CD1c-positive myeloid dendritic cell (primary cell): ENCODE results near the gene CNR2.
"Not testable (repeated sequence)": the region's sequence is repeated elsewhere in the genome, so short reads cannot be mapped to it uniquely, and the experiment has no call there.

Source experiments
- DNase-seq: peaks from one replicate; pipeline ENCODE4 v3.0.0-alpha.2; 2016; ENCODE audit errors: extremely low spot score

The CNR2 gene

GRCh38 chr1:23916209-23917131, 3.3 kb upstream of the CNR2 start:
- DNase-seq: peak; percentile 84

GRCh38 chr1:23915466-23915865, 2.3 kb upstream of the CNR2 start:
- DNase-seq: no peak

GRCh38 chr1:23914921-23915320, 1.8 kb upstream of the CNR2 start:
- no peak for DNase-seq

GRCh38 chr1:23911921-23912320, 1.2 kb downstream of the CNR2 start:
- DNase-seq: no peak

GRCh38 chr1:23910553-23911246, 2.5 kb downstream of the CNR2 start:
- peak; percentile 44 for DNase-seq

GRCh38 chr1:23910144-23910543, 3.0 kb downstream of the CNR2 start:
- DNase-seq: no peak

- no peak for DNase-seq
Measured at GRCh38 chr1:23909412-23909811, 3.8 kb downstream of the CNR2 start.

GRCh38 chr1:23908453-23909341, 4.5 kb downstream of the CNR2 start:
- DNase-seq: peak; percentile 66

GRCh38 chr1:23906731-23907130, 6.4 kb downstream of the CNR2 start:
- no peak for DNase-seq

- no peak for DNase-seq
Measured at GRCh38 chr1:23905461-23906025, 7.6 kb downstream of the CNR2 start.

- no peak for DNase-seq
Measured at GRCh38 chr1:23904748-23905357, 8.3 kb downstream of the CNR2 start.

- no peak for DNase-seq
Measured at GRCh38 chr1:23903754-23904153, 9.4 kb downstream of the CNR2 start.

GRCh38 chr1:23902321-23903278, 10.6 kb downstream of the CNR2 start:
- no peak for DNase-seq

- DNase-seq: not testable (repeated sequence)
Measured at GRCh38 chr1:23900017-23900416, 13.1 kb downstream of the CNR2 start.

GRCh38 chr1:23899070-23899469, 14.1 kb downstream of the CNR2 start:
- DNase-seq: peak; percentile 71

- DNase-seq: peak; percentile 78
Measured at GRCh38 chr1:23897083-23897482, 16.1 kb downstream of the CNR2 start.

- DNase-seq: no peak
Measured at GRCh38 chr1:23896491-23896890, 16.7 kb downstream of the CNR2 start.

- DNase-seq: no peak
Measured at GRCh38 chr1:23895993-23896392, 17.2 kb downstream of the CNR2 start.

GRCh38 chr1:23895082-23895481, 18.1 kb downstream of the CNR2 start:
- DNase-seq: peak; percentile 86

- no peak for DNase-seq
Measured at GRCh38 chr1:23889074-23889473, 24.1 kb downstream of the CNR2 start.
